A549 (cell line): ENCODE data around the gene PROSER3. TPM values are rescaled to one million over a fixed set of nuclear protein-coding genes. Genes with fewer than 3 reads are reported as not detected.

ENCODE experiments used
- ATAC-seq, 2 experiments: fragments of 200-7000 bp in 1 of 2; fragments of >200 bp in 1 of 2; cut with Nextera tagmentation in 1 of 2; cut with Tn5 transposase in 1 of 2; 3 replicates each; pipeline versions ENCODE4 v1.8.0 to v1.9.1; 2018 to 2020; ENCODE audit warnings: mild to moderate bottlenecking in 1 of 2, moderate library complexity in 1 of 2
- CTCF ChIA-PET: fragments of 300-600 bp; sonication (Branson Sonifier 250); formaldehyde crosslinking; extraction: SDS; loops from one replicate; lab custom pipeline; 2021; ENCODE audit warnings: antibody characterized with exemption, inconsistent platforms; lab: Yijun Ruan, JAX
- POLR2A ChIA-PET: fragments of 350-600 bp; formaldehyde crosslinking; extraction: SDS; loops from one replicate; lab custom pipeline; 2021; ENCODE audit warnings: antibody characterized with exemption, inconsistent platforms; lab: Yijun Ruan, JAX
- DNase-seq, 2 experiments: peaks; one replicate each; pipeline versions ENCODE4 v3.0.0 to v3.0.0-alpha.2; 2011 to 2016; ENCODE audit warnings: low read depth in 1 of 2, low spot score in 1 of 2
- FAIRE-seq: peaks from 2 replicates; lab custom pipeline; 2011; peaks lifted over from hg19 to GRCh38; lab: Jason Lieb, UNC
- H3K27ac ChIP-seq, 2 experiments: fragments of >200 bp; sonication (Bioruptor Twin); formaldehyde crosslinking; 3 replicates each; pipeline ENCODE4 v1.5.1; 2016 to 2017
- H3K4me1 ChIP-seq: fragments of >200 bp; sonication (Bioruptor Twin); formaldehyde crosslinking; 3 replicates; pipeline ENCODE4 v1.6.1; 2016
- H3K4me2 ChIP-seq: fragments of >200 bp; sonication (Bioruptor Twin); formaldehyde crosslinking; 3 replicates; pipeline ENCODE4 v1.6.1; 2016
- H3K4me3 ChIP-seq: fragments of >200 bp; sonication (Bioruptor Twin); formaldehyde crosslinking; 3 replicates; pipeline ENCODE4 v1.5.1; 2016
- H3K9me3 ChIP-seq: fragments of >200 bp; sonication (Bioruptor Twin); formaldehyde crosslinking; 3 replicates; pipeline ENCODE4 v1.6.1; 2016
- ATOH8 ChIP-seq: fragments of 250-450 bp; sonication (Bioruptor Pico); IDR thresholded peaks from 2 replicates; pipeline ENCODE4 v1.5.0; 2020; ENCODE audit warnings: low read depth, mild to moderate bottlenecking, moderate library complexity
- CHD2 ChIP-seq: fragments of 150-350 bp; IDR thresholded peaks from 2 replicates; pipeline ENCODE4 v1.6.1; 2014; ENCODE audit warnings: low read length; ENCODE audit not compliant: partially characterized antibody
- CHD4 ChIP-seq: fragments of 200-600 bp; sonication (generic); IDR thresholded peaks from 2 replicates; pipeline ENCODE4 v1.6.1; 2016; ENCODE audit warnings: antibody characterized with exemption, mild to moderate bottlenecking, borderline replicate concordance
- ESRRA ChIP-seq: fragments of 150-350 bp; IDR thresholded peaks from 2 replicates; pipeline ENCODE4 v1.6.1; 2014; ENCODE audit warnings: mild to moderate bottlenecking, low read length, borderline replicate concordance
- FOSL2 ChIP-seq, 2 experiments: fragments of 450-650 bp in 1 of 2; fragments of >200 bp in 1 of 2; sonication (Bioruptor Twin) in 1 of 2; formaldehyde crosslinking; IDR thresholded peaks; 2 replicates each; pipeline versions ENCODE4 v1.5.0 to v1.6.1; 2016 to 2020; ENCODE audit warnings: mild to moderate bottlenecking in 1 of 2, moderate library complexity in 1 of 2
- FOXS1 ChIP-seq: fragments of 250-450 bp; sonication (Bioruptor Pico); IDR thresholded peaks from 2 replicates; pipeline ENCODE4 v1.5.0; 2020; ENCODE audit warnings: mild to moderate bottlenecking, moderate library complexity
- GATA3 ChIP-seq: IDR thresholded peaks from 2 replicates; pipeline ENCODE4 v1.6.1; 2012; ENCODE audit warnings: borderline replicate concordance
- HEYL ChIP-seq: fragments of 250-450 bp; sonication (Bioruptor Pico); IDR thresholded peaks from 2 replicates; pipeline ENCODE4 v1.8.0; 2021; ENCODE audit warnings: mild to moderate bottlenecking, moderate library complexity
- HMGXB4 ChIP-seq: fragments of 250-450 bp; sonication (Bioruptor Pico); IDR thresholded peaks from 2 replicates; pipeline ENCODE4 v1.5.0; 2021; ENCODE audit warnings: mild to moderate bottlenecking, moderate library complexity, borderline replicate concordance
- HOXB13 ChIP-seq: fragments of 250-450 bp; sonication (Bioruptor Pico); IDR thresholded peaks from 2 replicates; pipeline ENCODE4 v1.5.0; 2020; ENCODE audit warnings: low read depth, mild to moderate bottlenecking, moderate library complexity
- HOXB5 ChIP-seq: fragments of 250-450 bp; sonication (Bioruptor Pico); IDR thresholded peaks from 2 replicates; pipeline ENCODE4 v1.5.0; 2020; ENCODE audit warnings: mild to moderate bottlenecking, moderate library complexity
- JUNB ChIP-seq: fragments of >200 bp; sonication (Bioruptor Twin); formaldehyde crosslinking; IDR thresholded peaks from 2 replicates; pipeline ENCODE4 v1.6.1; 2016
- KDM5A ChIP-seq: fragments of 200-600 bp; sonication (generic); IDR thresholded peaks from 2 replicates; pipeline ENCODE4 v1.6.1; 2016; ENCODE audit warnings: antibody characterized with exemption, mild to moderate bottlenecking
- PBX3 ChIP-seq: IDR thresholded peaks from 2 replicates; pipeline ENCODE4 v1.6.1; 2012
- PHF8 ChIP-seq: fragments of 200-600 bp; sonication (generic); IDR thresholded peaks from 2 replicates; pipeline ENCODE4 v1.6.1; 2016; ENCODE audit warnings: low read depth, mild to moderate bottlenecking, antibody characterized with exemption, moderate library complexity, borderline replicate concordance
- POLR2A ChIP-seq: IDR thresholded peaks from 2 replicates; pipeline ENCODE4 v1.6.1; 2012; ENCODE audit warnings: mild to moderate bottlenecking, low read length
- POLR2AphosphoS2 ChIP-seq: conservative IDR thresholded peaks from 2 replicates; pipeline ENCODE4 v1.6.1; 2012; ENCODE audit warnings: low read length, improper control_type of control experiment, inconsistent platforms
- REST ChIP-seq: fragments of 200-600 bp; sonication (generic); IDR thresholded peaks from 2 replicates; pipeline ENCODE4 v1.6.1; 2016; ENCODE audit warnings: antibody characterized with exemption, mild to moderate bottlenecking, moderate library complexity
- RFX5 ChIP-seq: fragments of 450-650 bp; IDR thresholded peaks from 2 replicates; pipeline ENCODE4 v1.7.1; 2014; ENCODE audit warnings: antibody characterized with exemption, mild to moderate bottlenecking, moderate library complexity
- RNF2 ChIP-seq: fragments of 200-600 bp; sonication (generic); IDR thresholded peaks from 2 replicates; pipeline ENCODE4 v1.6.1; 2016; ENCODE audit warnings: low read depth, mild to moderate bottlenecking, antibody characterized with exemption, moderate library complexity, borderline replicate concordance
- SREBF2 ChIP-seq: fragments of 450-650 bp; IDR thresholded peaks from 2 replicates; pipeline ENCODE4 v1.6.1; 2014; ENCODE audit warnings: mild to moderate bottlenecking, moderate library complexity
- TP53 ChIP-seq: fragments of 250-450 bp; sonication (Bioruptor Pico); IDR thresholded peaks from 2 replicates; pipeline ENCODE4 v1.5.0; 2021; ENCODE audit warnings: mild to moderate bottlenecking, moderate library complexity
- WGBS: methylation state at CpG from one replicate; pipeline ENCODE4 v1.1.6; 2017; ENCODE audit errors: missing lambda C conversion rate; 5-methylcytosine and 5-hydroxymethylcytosine counted together
- polyA plus RNA-seq, 4 experiments: library from polyadenylated mRNA; depleted of rRNA in 3 of 4; stranded (reverse); fragments of >200 nt; fragmentation: RNase III in 1 of 4; extraction: RNeasy Plus Mini Kit Qiagen cat#74134 plus additional on column Dnase treatment in 1 of 4; gene quantifications; 2 replicates in 3 of 4; 3 replicates in 1 of 4; pipeline ENCODE4 v1.2.3, GENCODE V29; 2011 to 2017

The PROSER3 gene
- polyA plus RNA-seq, 2 of the 4 experiments (the other 2 are of a cell fraction): 19.5 to 24.4 TPM

- TF ChIP-seq PHF8: no peak
- no peak for TF ChIP-seq FOXS1 (CRISPR knock-in tag)
- TF ChIP-seq CHD2: no peak
- no peak for TF ChIP-seq HOXB5 (CRISPR knock-in tag)
- no peak for TF ChIP-seq ATOH8 (CRISPR knock-in tag)
- TF ChIP-seq HEYL (CRISPR knock-in tag): no peak
- no peak for TF ChIP-seq REST
- TF ChIP-seq SREBF2: no peak
- no peak for TF ChIP-seq GATA3
- TF ChIP-seq KDM5A: no peak
- no peak for TF ChIP-seq CHD4
These were observed 11.9 kb upstream of the PROSER3 start (continued) for GRCh38 chr19:35746087-35746462.

- ChIA-PET CTCF (interaction anchor here (0.8 to 3.8 kb wide), 6 partner anchors 9 to 185 kb away, joined by 3 to 29 read pairs (median 8); no protein-coding TSS in a partner anchor), POLR2A (no interaction called here)
- no peak for FAIRE-seq
- TF ChIP-seq RFX5: no peak
- no peak for TF ChIP-seq HOXB13
- H3K4me1 ChIP-seq: peaks cover 29% of the 10 kb centered on the region
- no peak for ATAC-seq
- H3K4me3 ChIP-seq: peak overlapping the region; percentile 79
- peak overlapping the region in 1 of 2 experiments; percentile 93; a peak in 3 of 6 replicates for H3K27ac ChIP-seq
- no peaks in the 10 kb centered on the region for H3K9me3 ChIP-seq
- H3K4me2 ChIP-seq: peak overlapping the region; percentile 83
- 78% methylated on average over 5 of the region's 5 CpGs for WGBS
- DNase-seq: no peak
These were observed 11.4 kb upstream of the PROSER3 start for GRCh38 chr19:35746531-35746930.

- H3K9me3 ChIP-seq: no peaks in the 10 kb centered on the region
- H3K4me2 ChIP-seq: peak within 1 kb of the TSS; percentile 94
- H3K27ac ChIP-seq: peak within 1 kb of the TSS; percentile 76 to 87
- CTCF ChIA-PET: interaction anchor here (0.8 to 2.1 kb wide), 13 partner anchors 9 to 238 kb away, joined by 3 to 8 read pairs (median 3); partner anchors contain the start of gene HSPB6
- POLR2A ChIA-PET: interaction anchor here (0.6 to 1.6 kb wide), 23 partner anchors 8 to 913 kb away, joined by 3 to 35 read pairs (median 4); partner anchors contain the start of genes APLP1, COX6B1, HSPB6 and POLR2I
- peak; percentile 100 for FAIRE-seq
- WGBS: 2% methylated on average over 45 of the region's 45 CpGs
- peak; percentile 100 for DNase-seq
- peaks cover 28% of the 10 kb centered on the region for H3K4me1 ChIP-seq
- H3K4me3 ChIP-seq: peak within 1 kb of the TSS; percentile 75
- peak; percentile 75 to 86 for ATAC-seq
- TF ChIP-seq TP53 (CRISPR knock-in tag): peak; percentile 92
- TF ChIP-seq JUNB: no peak
- TF ChIP-seq CHD2: peak; percentile 98
- peak; percentile 95 for TF ChIP-seq PHF8
- no peak for TF ChIP-seq FOSL2 (IDR thresholded peaks at IDR 0.05)
- TF ChIP-seq FOSL2 (CRISPR knock-in tag; IDR thresholded peaks at IDR 0.05): no peak
- no peak for TF ChIP-seq FOXS1 (CRISPR knock-in tag)
- TF ChIP-seq RNF2: no peak
- TF ChIP-seq ESRRA: no peak
- TF ChIP-seq SREBF2: no peak
- TF ChIP-seq PBX3: peak; percentile 100
- no peak for TF ChIP-seq HMGXB4
- TF ChIP-seq KDM5A: no peak
- 0 out of 2 replicates have a peak, but pooled peaks have one; percentile 55 for TF ChIP-seq POLR2AphosphoS2
- no peak for TF ChIP-seq HOXB5 (CRISPR knock-in tag)
- TF ChIP-seq ATOH8 (CRISPR knock-in tag): no peak
- no peak for TF ChIP-seq HOXB13
- TF ChIP-seq POLR2A: peak; percentile 88
- TF ChIP-seq GATA3: peak; percentile 28; the same call in 1 of the 2 replicates
These were observed 9.6 kb upstream of the PROSER3 start, which contains the start of gene LIN37 for GRCh38 chr19:35748106-35749020. TSS of gene LIN37 (plus strand) at chr19:35748576. CDS start at chr19:35748725, 149 bp downstream.
